Peyer's patch (tissue), 4 donors: Measurements from ENCODE around the gene TSR2.

ENCODE experiments used
- POLR2A ChIP-seq, 2 donors: fragments of 450-650 bp; IDR thresholded peaks; one replicate each; pipeline ENCODE4 v1.5.1; 2017; ENCODE audit warnings: antibody characterized with exemption in 2 of 2, mild to moderate bottlenecking in 2 of 2, moderate library complexity in 2 of 2
- TF ChIP-seq, protein P1 (sequence below), 6 experiments: fragments of 450-650 bp in 4 of 6; fragments of 200-600 bp in 2 of 6; sonication (generic) in 1 of 6; IDR thresholded peaks; one replicate each; pipeline ENCODE4 v1.5.1; 2017 to 2019; ENCODE audit warnings: antibody characterized with exemption in 6 of 6, mild to moderate bottlenecking in 3 of 6, moderate library complexity in 1 of 6

DNA sequence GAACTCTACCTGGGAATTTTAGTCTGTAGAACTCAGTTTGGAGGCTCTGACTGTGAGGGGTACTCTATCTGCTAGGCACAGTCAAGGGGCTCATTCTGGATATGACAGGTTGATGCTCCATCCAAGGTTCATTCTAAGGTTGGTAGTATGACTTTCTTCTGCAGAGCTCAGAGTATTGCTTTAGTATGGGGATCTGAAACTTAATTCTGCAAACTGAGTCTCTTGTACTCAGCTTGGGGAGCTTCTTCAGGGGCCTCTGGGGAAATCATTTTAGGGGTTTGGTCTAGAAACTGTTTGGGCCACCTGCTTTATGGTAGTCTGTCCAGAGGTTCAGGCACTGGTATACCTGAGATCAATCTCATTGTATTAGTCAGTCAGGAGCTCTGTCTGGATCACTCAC, 9.7 kb upstream of the TSR2 start:
- TF ChIP-seq, protein P1, sequence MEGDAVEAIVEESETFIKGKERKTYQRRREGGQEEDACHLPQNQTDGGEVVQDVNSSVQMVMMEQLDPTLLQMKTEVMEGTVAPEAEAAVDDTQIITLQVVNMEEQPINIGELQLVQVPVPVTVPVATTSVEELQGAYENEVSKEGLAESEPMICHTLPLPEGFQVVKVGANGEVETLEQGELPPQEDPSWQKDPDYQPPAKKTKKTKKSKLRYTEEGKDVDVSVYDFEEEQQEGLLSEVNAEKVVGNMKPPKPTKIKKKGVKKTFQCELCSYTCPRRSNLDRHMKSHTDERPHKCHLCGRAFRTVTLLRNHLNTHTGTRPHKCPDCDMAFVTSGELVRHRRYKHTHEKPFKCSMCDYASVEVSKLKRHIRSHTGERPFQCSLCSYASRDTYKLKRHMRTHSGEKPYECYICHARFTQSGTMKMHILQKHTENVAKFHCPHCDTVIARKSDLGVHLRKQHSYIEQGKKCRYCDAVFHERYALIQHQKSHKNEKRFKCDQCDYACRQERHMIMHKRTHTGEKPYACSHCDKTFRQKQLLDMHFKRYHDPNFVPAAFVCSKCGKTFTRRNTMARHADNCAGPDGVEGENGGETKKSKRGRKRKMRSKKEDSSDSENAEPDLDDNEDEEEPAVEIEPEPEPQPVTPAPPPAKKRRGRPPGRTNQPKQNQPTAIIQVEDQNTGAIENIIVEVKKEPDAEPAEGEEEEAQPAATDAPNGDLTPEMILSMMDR (IDR thresholded peaks at IDR 0.05) = no peak
- no peak for TF ChIP-seq POLR2A (IDR thresholded peaks at IDR 0.05)
